Measurements from ENCODE around the gene MYT1.
A peak's percentile ranks its signal among the peaks of the same experiment; 100 is the strongest.

Gene MYT1

GRCh38 chr20:64219202-64219601, 55.0 kb downstream of the MYT1 start:
- no peak for DNase-seq (ENCODE audit: low read depth)

GRCh38 chr20:64219730-64220129, 55.5 kb downstream of the MYT1 start:
- no peak for DNase-seq (ENCODE audit: low read depth)

GRCh38 chr20:64220420-64220819, 56.2 kb downstream of the MYT1 start:
- no peak for DNase-seq (ENCODE audit: low read depth)

- no peak for DNase-seq (ENCODE audit: low read depth)
Observed at GRCh38 chr20:64220891-64221527, 56.8 kb downstream of the MYT1 start.

- no peak for DNase-seq (ENCODE audit: low read depth)
Observed at GRCh38 chr20:64222291-64222735, 58.1 kb downstream of the MYT1 start.

- DNase-seq (ENCODE audit: low read depth): no peak
Observed at GRCh38 chr20:64222851-64223525, 58.7 kb downstream of the MYT1 start.

GRCh38 chr20:64223526-64224067, 59.3 kb downstream of the MYT1 start:
- no peak for DNase-seq (ENCODE audit: low read depth)

- peak; percentile 92 for DNase-seq (ENCODE audit: low read depth)
Observed at GRCh38 chr20:64224351-64225170, 60.3 kb downstream of the MYT1 start.

GRCh38 chr20:64225171-64225595, 60.9 kb downstream of the MYT1 start:
- no peak for DNase-seq (ENCODE audit: low read depth)

GRCh38 chr20:64225828-64226598, 61.8 kb downstream of the MYT1 start:
- no peak for DNase-seq (ENCODE audit: low read depth)

GRCh38 chr20:64226686-64227580, 62.7 kb downstream of the MYT1 start:
- DNase-seq (ENCODE audit: low read depth): no peak

- no peak for DNase-seq (ENCODE audit: low read depth)
Observed at GRCh38 chr20:64228086-64228653, 63.9 kb downstream of the MYT1 start.

GRCh38 chr20:64228751-64229506, 64.7 kb downstream of the MYT1 start:
- DNase-seq (ENCODE audit: low read depth): no peak

GRCh38 chr20:64229507-64230061, 65.3 kb downstream of the MYT1 start:
- no peak for DNase-seq (ENCODE audit: low read depth)

- no peak for DNase-seq (ENCODE audit: low read depth)
Observed at GRCh38 chr20:64230461-64231145, 66.4 kb downstream of the MYT1 start.

- no peak for DNase-seq (ENCODE audit: low read depth)
Observed at GRCh38 chr20:64231621-64232550, 67.6 kb downstream of the MYT1 start.

GRCh38 chr20:64232794-64233193, 68.5 kb downstream of the MYT1 start:
- DNase-seq (ENCODE audit: low read depth): no peak

GRCh38 chr20:64233725-64234124, 69.5 kb downstream of the MYT1 start:
- DNase-seq (ENCODE audit: low read depth): no peak

Measured in non-pigmented ciliary epithelial cell (primary cell).